ENCODE data around the gene MYH16. TPM values are rescaled to one million over a fixed set of nuclear protein-coding genes. Genes with fewer than 3 reads are reported as not detected.

Gene MYH16
- total and polyA plus RNA-seq, 9 donors = 0.11 to 0.56 (median 0.22) TPM; not detected in 1

DNA sequence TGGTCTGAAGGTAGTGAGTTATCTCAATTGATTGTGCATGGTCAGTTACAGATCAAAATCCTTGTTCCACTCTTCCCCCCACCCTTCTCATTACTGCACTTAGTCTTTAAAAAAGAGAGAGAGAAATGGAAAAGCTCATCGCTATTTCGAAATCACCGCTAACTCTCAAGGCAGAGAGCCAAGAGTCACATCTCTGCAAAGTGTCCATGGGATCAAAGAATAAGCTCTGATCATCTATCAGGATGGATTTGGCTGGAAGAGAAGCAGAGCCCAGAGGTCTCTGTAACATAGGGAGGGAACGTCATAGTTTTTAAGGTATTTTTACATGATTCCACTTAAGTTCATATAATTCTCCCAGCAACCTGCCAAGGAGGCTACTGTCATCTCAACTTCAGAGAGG is 30.0 kb upstream of the MYH16 start:
- no peaks in the 10 kb centered on the region for H3K36me3 ChIP-seq (ENCODE audit: control insufficient read depth, insufficient read depth, low read length)
- 100% methylated on average over 1 of the region's 4 CpGs for WGBS (ENCODE audit: insufficient coverage)
- H3K4me3 ChIP-seq (ENCODE audit: low read length) = no peak overlapping the region
- H3K4me1 ChIP-seq (ENCODE audit: control insufficient read depth, insufficient read depth, low read length) = no peaks in the 10 kb centered on the region
- no peaks in the 10 kb centered on the region for H3K27me3 ChIP-seq (ENCODE audit: control insufficient read depth, insufficient read depth, low read length)
- no peaks in the 10 kb centered on the region for H3K9me3 ChIP-seq (replicated peaks; ENCODE audit: control insufficient read depth, low read depth, low read length)
- no peak for DNase-seq
- H3K27ac ChIP-seq (ENCODE audit: low read length) = no peak overlapping the region

DNA sequence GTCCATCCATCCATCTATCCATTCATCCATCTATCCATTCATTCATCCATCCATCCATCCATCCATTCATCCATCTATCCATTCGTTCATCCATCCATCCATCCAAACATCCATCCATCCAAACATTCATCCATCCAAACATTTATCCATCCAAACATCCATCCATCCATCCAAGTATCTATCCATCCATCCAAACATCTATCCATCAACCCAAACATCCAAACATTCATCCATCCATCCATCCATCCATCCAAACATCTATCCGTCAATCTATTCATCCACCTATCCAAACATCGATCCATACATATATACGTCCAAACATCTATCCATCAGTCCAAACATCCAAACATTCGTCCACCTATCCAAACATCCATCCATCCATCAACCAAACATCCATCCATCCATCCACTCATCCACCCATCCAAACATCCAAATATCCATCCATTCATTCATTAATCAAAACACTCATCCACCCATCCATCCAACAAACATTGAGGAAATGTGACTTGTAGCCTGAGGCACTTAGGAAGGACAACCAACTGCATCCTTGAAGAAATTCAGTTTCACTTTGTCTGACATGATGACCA is 28.8 kb upstream of the MYH16 start:
- WGBS (ENCODE audit: insufficient coverage) = 86% methylated on average over 5 of the region's 5 CpGs
- H3K36me3 ChIP-seq (ENCODE audit: control insufficient read depth, insufficient read depth, low read length) = no peaks in the 10 kb centered on the region
- H3K4me1 ChIP-seq (ENCODE audit: control insufficient read depth, insufficient read depth, low read length) = no peaks in the 10 kb centered on the region
- H3K4me3 ChIP-seq (ENCODE audit: low read length) = no peak overlapping the region
- no peaks in the 10 kb centered on the region for H3K27me3 ChIP-seq (ENCODE audit: control insufficient read depth, insufficient read depth, low read length)
- H3K9me3 ChIP-seq (replicated peaks; ENCODE audit: control insufficient read depth, low read depth, low read length) = no peaks in the 10 kb centered on the region
- H3K27ac ChIP-seq (ENCODE audit: low read length) = no peak overlapping the region
- no peak for DNase-seq

DNA sequence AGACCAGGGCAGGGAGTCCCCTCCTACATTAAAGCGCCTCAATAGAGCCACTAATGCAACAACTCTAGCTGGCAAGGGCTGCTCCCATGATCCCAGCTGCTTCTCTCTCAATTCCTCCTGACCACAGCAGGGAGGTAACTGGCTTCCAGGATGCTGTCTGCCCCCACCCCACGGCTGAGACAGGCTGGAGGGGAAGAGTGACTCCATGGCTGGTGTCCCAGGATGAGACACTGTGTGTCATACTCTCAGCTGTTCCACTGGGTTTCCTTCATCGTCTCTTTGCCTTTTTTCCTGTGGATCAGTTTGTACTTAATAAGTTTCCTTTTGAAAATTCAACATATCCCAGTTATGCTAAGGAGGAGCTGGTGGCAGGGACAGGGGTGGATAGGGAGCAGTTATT is 27.7 kb upstream of the MYH16 start:
- WGBS (ENCODE audit: insufficient coverage) = 20% methylated on average over 1 of the region's 3 CpGs
- Histone ChIP-seq H3K27ac (ENCODE audit: low read length) (no peak overlapping the region), H3K27me3 (ENCODE audit: control insufficient read depth, insufficient read depth, low read length) (no peaks in the 10 kb centered on the region), H3K4me1 (ENCODE audit: control insufficient read depth, insufficient read depth, low read length) (no peaks in the 10 kb centered on the region), H3K9me3 (replicated peaks; ENCODE audit: control insufficient read depth, low read depth, low read length) (no peaks in the 10 kb centered on the region), H3K36me3 (ENCODE audit: control insufficient read depth, insufficient read depth, low read length) (no peaks in the 10 kb centered on the region), H3K4me3 (ENCODE audit: low read length) (no peak overlapping the region)
- DNase-seq = no peak

DNA sequence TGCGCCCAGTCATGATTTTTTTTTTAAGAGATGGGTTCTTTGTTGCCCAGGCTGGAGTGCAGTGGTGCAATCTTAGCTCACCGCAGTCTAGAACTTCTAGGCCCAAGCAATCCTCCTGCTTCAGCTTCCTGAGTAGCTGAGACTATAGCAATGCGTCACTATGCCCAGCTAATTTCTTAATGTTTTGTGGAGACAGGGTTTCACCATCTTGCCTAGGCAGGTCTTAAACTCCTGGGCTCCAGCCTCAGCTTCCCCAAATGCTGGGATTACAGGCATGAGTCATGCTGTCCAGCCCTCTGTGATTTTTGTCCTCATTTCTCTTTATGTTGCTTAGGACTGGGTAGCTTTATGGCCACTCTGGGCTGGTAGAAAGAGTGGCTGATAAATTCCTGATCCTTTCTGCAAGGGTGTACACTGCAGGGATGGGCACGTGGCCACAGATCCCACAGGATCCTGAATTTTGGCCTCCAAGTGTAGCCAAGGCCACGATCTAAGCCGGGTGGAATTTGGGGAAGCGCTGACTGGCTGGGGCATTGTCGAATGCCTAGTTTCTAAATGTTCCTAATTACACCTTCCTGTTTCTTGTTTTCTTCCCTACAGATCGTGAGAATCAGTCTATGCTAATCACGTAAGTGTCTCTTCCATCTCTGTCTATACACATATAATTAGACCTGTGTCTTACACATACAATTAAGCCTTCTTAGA is 24.1 kb upstream of the MYH16 start:
- Histone ChIP-seq H3K4me1 (ENCODE audit: control insufficient read depth, insufficient read depth, low read length) (no peaks in the 10 kb centered on the region), H3K27ac (ENCODE audit: low read length) (no peak overlapping the region), H3K36me3 (ENCODE audit: control insufficient read depth, insufficient read depth, low read length) (no peaks in the 10 kb centered on the region), H3K27me3 (ENCODE audit: control insufficient read depth, insufficient read depth, low read length) (peaks cover 2% of the 10 kb centered on the region), H3K9me3 (replicated peaks; ENCODE audit: control insufficient read depth, low read depth, low read length) (no peaks in the 10 kb centered on the region), H3K4me3 (ENCODE audit: low read length) (no peak overlapping the region)
- 72% methylated on average over 6 of the region's 10 CpGs for WGBS (ENCODE audit: insufficient coverage)
- DNase-seq = no peak

DNA sequence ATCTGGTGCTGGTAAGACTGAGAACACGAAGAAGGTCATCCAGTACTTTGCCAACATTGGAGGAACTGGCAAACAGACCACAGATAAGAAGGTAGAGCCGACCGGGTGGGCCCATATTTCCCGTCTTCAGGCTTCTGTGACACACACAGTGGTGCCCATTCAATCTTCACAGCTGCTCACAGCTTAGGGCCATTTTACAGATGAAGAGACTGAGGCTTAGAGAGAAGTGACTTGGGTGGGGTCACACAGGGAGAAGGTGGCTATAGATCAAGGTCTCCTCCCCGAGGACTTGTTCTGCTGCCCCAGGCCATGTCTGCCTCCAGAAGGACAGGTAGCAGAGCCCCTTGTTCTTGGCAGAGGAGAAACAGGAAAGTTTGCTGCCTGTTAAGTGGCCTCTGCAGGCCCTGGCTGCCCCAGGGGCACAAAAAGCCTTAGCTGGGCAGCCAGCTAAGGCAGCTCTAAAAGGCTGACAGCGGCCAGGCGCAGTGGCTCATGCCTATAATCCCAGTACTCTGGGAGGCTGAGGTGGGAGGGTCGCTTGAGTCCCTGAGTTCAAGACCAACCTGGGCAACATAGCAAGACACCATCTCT is 22.6 kb upstream of the MYH16 start:
- no peaks in the 10 kb centered on the region for H3K4me1 ChIP-seq (ENCODE audit: control insufficient read depth, insufficient read depth, low read length)
- no peaks in the 10 kb centered on the region for H3K36me3 ChIP-seq (ENCODE audit: control insufficient read depth, insufficient read depth, low read length)
- DNase-seq = no peak
- H3K27ac ChIP-seq (ENCODE audit: low read length) = no peak overlapping the region
- no peak overlapping the region for H3K4me3 ChIP-seq (ENCODE audit: low read length)
- H3K27me3 ChIP-seq (ENCODE audit: control insufficient read depth, insufficient read depth, low read length) = peaks cover 2% of the 10 kb centered on the region
- H3K9me3 ChIP-seq (replicated peaks; ENCODE audit: control insufficient read depth, low read depth, low read length) = no peaks in the 10 kb centered on the region
- 75% methylated on average over 2 of the region's 8 CpGs for WGBS (ENCODE audit: insufficient coverage)

DNA sequence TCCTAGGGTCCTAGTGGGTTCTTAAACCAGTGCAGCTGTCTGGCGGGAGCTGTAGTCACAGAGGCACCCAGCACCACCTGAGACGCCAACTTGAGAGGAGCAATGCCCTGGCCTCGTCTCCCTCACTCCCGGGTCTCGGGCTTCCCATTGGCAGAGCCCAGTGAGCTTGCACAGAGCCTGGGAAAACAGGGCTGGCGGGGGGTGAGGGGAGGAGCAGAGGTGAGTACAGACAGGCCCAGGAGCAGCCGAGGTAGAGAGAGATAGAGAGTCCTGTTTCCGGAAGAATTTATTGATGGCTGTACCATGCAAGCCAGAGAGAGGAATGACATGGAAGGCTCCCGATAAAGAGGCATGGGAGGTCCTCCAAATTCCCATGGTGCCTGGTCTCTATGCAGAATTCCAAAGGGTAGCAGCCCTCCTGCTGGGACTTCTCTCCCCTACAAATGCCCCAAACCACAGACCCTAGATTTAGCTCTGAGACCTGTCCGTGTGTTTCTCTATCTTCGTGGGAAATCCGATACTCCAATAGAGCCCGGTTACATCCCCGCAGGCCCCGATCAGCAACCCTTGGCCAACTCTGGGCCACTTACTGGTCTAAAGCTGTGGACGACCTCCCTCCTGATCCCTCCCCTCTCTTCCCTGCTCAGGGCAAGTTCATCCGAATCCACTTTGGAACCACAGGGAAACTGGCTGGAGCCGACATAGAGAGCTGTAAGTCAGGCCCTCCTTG is 20.3 kb upstream of the MYH16 start:
- Histone ChIP-seq H3K4me3 (ENCODE audit: low read length) (no peak overlapping the region), H3K9me3 (replicated peaks; ENCODE audit: control insufficient read depth, low read depth, low read length) (no peaks in the 10 kb centered on the region), H3K27ac (ENCODE audit: low read length) (no peak overlapping the region), H3K4me1 (ENCODE audit: control insufficient read depth, insufficient read depth, low read length) (no peaks in the 10 kb centered on the region), H3K27me3 (ENCODE audit: control insufficient read depth, insufficient read depth, low read length) (peaks cover 2% of the 10 kb centered on the region), H3K36me3 (ENCODE audit: control insufficient read depth, insufficient read depth, low read length) (no peaks in the 10 kb centered on the region)
- DNase-seq = no peak
- WGBS (ENCODE audit: insufficient coverage) = 36% methylated on average over 16 of the region's 18 CpGs

DNA sequence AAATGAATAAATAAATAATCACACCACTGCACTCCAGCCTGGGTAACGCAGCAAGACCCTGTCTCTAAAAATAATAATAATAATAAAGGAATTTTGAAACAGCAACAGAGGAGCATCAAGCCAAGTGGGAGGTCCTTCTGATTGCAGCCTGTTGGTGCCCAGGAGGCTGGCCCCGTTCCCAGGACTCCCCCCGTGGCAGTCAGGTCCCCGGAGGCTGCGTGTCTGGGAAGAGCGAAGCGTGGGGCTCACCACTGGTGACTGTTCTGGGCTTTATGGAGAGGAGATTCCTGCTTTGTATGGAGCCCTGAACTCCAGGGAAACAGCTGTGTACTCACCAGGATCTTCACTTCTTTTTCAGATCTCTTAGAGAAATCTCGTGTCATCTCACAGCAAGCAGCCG is 19.3 kb upstream of the MYH16 start:
- no peak overlapping the region for H3K4me3 ChIP-seq (ENCODE audit: low read length)
- no peaks in the 10 kb centered on the region for H3K36me3 ChIP-seq (ENCODE audit: control insufficient read depth, insufficient read depth, low read length)
- no peak for DNase-seq
- 50% methylated on average over 2 of the region's 9 CpGs for WGBS (ENCODE audit: insufficient coverage)
- no peaks in the 10 kb centered on the region for H3K4me1 ChIP-seq (ENCODE audit: control insufficient read depth, insufficient read depth, low read length)
- peaks cover 2% of the 10 kb centered on the region for H3K27me3 ChIP-seq (ENCODE audit: control insufficient read depth, insufficient read depth, low read length)
- no peaks in the 10 kb centered on the region for H3K9me3 ChIP-seq (replicated peaks; ENCODE audit: control insufficient read depth, low read depth, low read length)
- H3K27ac ChIP-seq (ENCODE audit: low read length) = no peak overlapping the region

DNA sequence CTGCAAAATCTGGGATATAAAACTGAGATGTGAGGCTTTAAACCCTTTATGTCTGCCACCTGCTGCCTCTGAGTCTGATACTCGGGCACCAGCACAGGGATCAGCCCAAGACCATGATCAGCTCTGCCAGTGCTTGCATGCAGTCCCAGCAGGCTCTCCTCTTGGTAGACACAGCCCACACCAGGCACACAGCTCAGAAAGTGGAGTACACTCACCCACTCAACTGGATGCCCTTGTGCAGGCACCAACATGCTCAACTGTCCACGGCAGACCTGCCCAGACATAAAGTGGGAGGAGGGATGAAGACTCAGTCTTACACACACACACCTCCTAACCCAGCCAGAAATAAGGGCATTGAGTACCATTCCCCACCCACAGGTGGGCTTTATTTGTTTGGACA is 18.2 kb upstream of the MYH16 start:
- Histone ChIP-seq H3K27ac (ENCODE audit: low read length) (no peak overlapping the region), H3K27me3 (ENCODE audit: control insufficient read depth, insufficient read depth, low read length) (peaks cover 2% of the 10 kb centered on the region), H3K4me1 (ENCODE audit: control insufficient read depth, insufficient read depth, low read length) (no peaks in the 10 kb centered on the region), H3K9me3 (replicated peaks; ENCODE audit: control insufficient read depth, low read depth, low read length) (no peaks in the 10 kb centered on the region), H3K4me3 (ENCODE audit: low read length) (no peak overlapping the region), H3K36me3 (ENCODE audit: control insufficient read depth, insufficient read depth, low read length) (no peaks in the 10 kb centered on the region)
- WGBS (ENCODE audit: insufficient coverage) = 44% methylated on average over 1 of the region's 2 CpGs
- no peak for DNase-seq

DNA sequence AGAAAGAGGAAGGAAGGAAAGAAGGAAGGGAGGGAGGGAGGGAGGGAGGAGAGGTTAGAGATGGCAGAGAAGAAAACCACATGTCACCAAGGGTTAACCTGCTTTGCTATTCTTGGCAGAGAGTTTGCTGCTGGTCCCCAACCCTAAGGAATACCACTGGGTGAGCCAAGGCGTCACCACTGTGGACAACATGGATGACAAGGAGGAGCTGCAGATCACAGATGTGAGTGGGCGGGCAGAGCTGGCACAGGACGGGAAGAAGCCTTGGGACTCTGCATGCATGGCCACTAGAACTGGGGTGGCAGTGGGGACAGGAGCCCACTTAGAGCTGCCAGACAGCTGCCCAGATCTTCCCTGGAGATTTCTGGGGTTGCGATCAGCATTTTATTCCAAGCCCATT is 17.2 kb upstream of the MYH16 start:
- H3K4me3 ChIP-seq (ENCODE audit: low read length) = no peak overlapping the region
- H3K4me1 ChIP-seq (ENCODE audit: control insufficient read depth, insufficient read depth, low read length) = no peaks in the 10 kb centered on the region
- H3K9me3 ChIP-seq (replicated peaks; ENCODE audit: control insufficient read depth, low read depth, low read length) = no peaks in the 10 kb centered on the region
- H3K27ac ChIP-seq (ENCODE audit: low read length) = no peak overlapping the region
- peaks cover 2% of the 10 kb centered on the region for H3K27me3 ChIP-seq (ENCODE audit: control insufficient read depth, insufficient read depth, low read length)
- WGBS (ENCODE audit: insufficient coverage) = 22% methylated on average over 4 of the region's 4 CpGs
- H3K36me3 ChIP-seq (ENCODE audit: control insufficient read depth, insufficient read depth, low read length) = no peaks in the 10 kb centered on the region
- DNase-seq = no peak

DNA sequence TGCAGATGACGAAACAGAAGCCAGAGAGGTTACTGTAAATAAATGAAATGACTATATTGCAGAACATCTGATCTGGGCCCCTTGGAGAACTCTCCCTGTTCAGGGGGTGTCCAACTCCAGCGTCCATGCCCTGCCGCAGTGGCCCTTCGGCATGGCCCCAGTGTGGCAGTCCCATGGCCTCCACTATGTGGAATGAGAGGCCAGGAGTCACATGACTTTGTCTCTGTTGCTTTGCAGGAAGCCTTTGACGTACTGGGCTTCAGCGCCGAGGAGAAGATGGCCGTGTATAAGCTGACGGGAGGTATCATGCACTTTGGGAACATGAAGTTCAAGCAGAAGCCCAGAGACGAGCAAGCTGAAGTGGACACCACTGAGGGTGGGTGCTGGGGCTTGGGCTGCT is 15.6 kb upstream of the MYH16 start:
- no peak overlapping the region for H3K27ac ChIP-seq (ENCODE audit: low read length)
- H3K27me3 ChIP-seq (ENCODE audit: control insufficient read depth, insufficient read depth, low read length) = peaks cover under 1% of the 10 kb centered on the region
- H3K36me3 ChIP-seq (ENCODE audit: control insufficient read depth, insufficient read depth, low read length) = no peaks in the 10 kb centered on the region
- no peaks in the 10 kb centered on the region for H3K4me1 ChIP-seq (ENCODE audit: control insufficient read depth, insufficient read depth, low read length)
- DNase-seq = no peak
- no peaks in the 10 kb centered on the region for H3K9me3 ChIP-seq (replicated peaks; ENCODE audit: control insufficient read depth, low read depth, low read length)
- 89% methylated on average over 9 of the region's 10 CpGs for WGBS (ENCODE audit: insufficient coverage)
- H3K4me3 ChIP-seq (ENCODE audit: low read length) = no peak overlapping the region
